Lung (tissue), 12 donors: ENCODE results near the gene TMEM19. TPM values are rescaled to one million over a fixed set of nuclear protein-coding genes. Genes with fewer than 3 reads are reported as not detected.

Source experiments
- ATAC-seq: fragments of 200-7000 bp; cut with Tn5 transposase; one replicate; pipeline ENCODE4 v1.9.1; 2020; ENCODE audit warnings: moderate number of reproducible peaks; ENCODE audit not compliant: insufficient read depth, low FRiP score
- DNase-seq, 3 donors: peaks; one replicate each; pipeline ENCODE4 v3.0.0-alpha.2; 2013 to 2017
- H3K27ac ChIP-seq, 2 donors: one replicate each; pipeline ENCODE4 v1.5.1; 2013; ENCODE audit warnings: mild to moderate bottlenecking in 2 of 2, moderate library complexity in 2 of 2, control low read depth in 1 of 2, inconsistent platforms in 1 of 2, low read depth in 1 of 2, low read length in 1 of 2
- H3K27me3 ChIP-seq, 3 donors: one replicate each; pipeline ENCODE4 v1.5.1; 2013; ENCODE audit warnings: low read length in 2 of 3; ENCODE audit not compliant: control insufficient read depth in 3 of 3, insufficient read depth in 3 of 3
- H3K36me3 ChIP-seq, 4 donors: one replicate each; pipeline ENCODE4 v1.5.1; 2013; ENCODE audit warnings: low read length in 4 of 4, mild to moderate bottlenecking in 1 of 4, moderate library complexity in 1 of 4; ENCODE audit not compliant: control insufficient read depth in 4 of 4, insufficient read depth in 4 of 4
- H3K4me1 ChIP-seq, 5 donors: one replicate each; pipeline ENCODE4 v1.5.1; 2013; ENCODE audit warnings: low read length in 5 of 5, mild to moderate bottlenecking in 2 of 5, moderate library complexity in 1 of 5; ENCODE audit not compliant: control insufficient read depth in 5 of 5, insufficient read depth in 5 of 5
- H3K4me3 ChIP-seq: one replicate; pipeline ENCODE4 v1.5.1; 2013; ENCODE audit warnings: mild to moderate bottlenecking, control low read depth, moderate library complexity
- H3K9ac ChIP-seq, 2 donors: one replicate each; pipeline ENCODE4 v1.5.1; 2013; ENCODE audit warnings: low read length in 2 of 2, control low read depth in 1 of 2; ENCODE audit not compliant: insufficient read depth in 1 of 2
- H3K9me3 ChIP-seq, 4 donors: one replicate each; pipeline ENCODE4 v1.5.1; 2013; ENCODE audit warnings: low read length in 3 of 4, mild to moderate bottlenecking in 1 of 4, moderate library complexity in 1 of 4; ENCODE audit not compliant: control insufficient read depth in 4 of 4, insufficient read depth in 3 of 4
- CTCF ChIP-seq: IDR thresholded peaks from 2 replicates; pipeline ENCODE4 v1.5.1; 2012; ENCODE audit warnings: mild to moderate bottlenecking; ENCODE audit errors: control extremely low read depth, extremely low read depth
- WGBS, 2 donors: extraction: QIAGEN DNeasy Blood & Tissue Kit; methylation state at CpG; one replicate each; pipeline ENCODE4 v1.1.7; 2013; 5-methylcytosine and 5-hydroxymethylcytosine counted together
- polyA plus RNA-seq, 2 donors: library from polyadenylated mRNA; stranded (reverse); fragments of 200-250 nt; gene quantifications; one replicate each; pipeline ENCODE4 v1.2.1, GENCODE V29; 2013
- total RNA-seq, 2 donors: library from RNA; depleted of rRNA in 1 of 2; stranded (reverse); fragments of >200 nt in 1 of 2; gene quantifications; one replicate each; pipeline ENCODE4 v1.2.1, GENCODE V29; 2014 to 2021
- donor health status: control.
- donor health status: control.
- donor health status: Bipolar disorder and iron deficiency.
- donor health status: healthy.
- donor health status: DM: yes; HTN: yes; CAD: no.

TMEM19 gene
- total and polyA plus RNA-seq, 4 donors, result 8.9 to 25.2 (median 13.4) TPM

- Histone ChIP-seq H3K4me1 (peaks cover 0 to 2% (median 0%) of the 10 kb centered on the region in 5 donors), H3K9ac (no peak overlapping the region), H3K36me3 (peaks cover 0 to 2% (median 0%) of the 10 kb centered on the region in 4 donors), H3K9me3 (peaks cover 0 to 4% (median 0%) of the 10 kb centered on the region in 4 donors), H3K27me3 (no peaks in the 10 kb centered on the region), H3K27ac (no peak overlapping the region), H3K4me3 (no peak overlapping the region)
- ATAC-seq (no peak), DNase-seq (no peak)
- no peak for TF ChIP-seq CTCF
- WGBS, 2 donors, result 91 to 94% methylated on average over 7 of the region's 7 CpGs
Measured at GRCh38 chr12:71710276-71711125, 24.6 kb downstream of the TMEM19 start.

GRCh38 chr12:71718611-71719010, 32.7 kb downstream of the TMEM19 start:
- Histone ChIP-seq H3K27ac (no peak overlapping the region), H3K9ac (no peak overlapping the region), H3K9me3 (no peaks in the 10 kb centered on the region), H3K4me3 (no peak overlapping the region), H3K27me3 (no peaks in the 10 kb centered on the region), H3K4me1 (no peaks in the 10 kb centered on the region), H3K36me3 (no peaks in the 10 kb centered on the region)
- DNase-seq, result no peak
- ATAC-seq, result no peak
- TF ChIP-seq CTCF, result no peak

GRCh38 chr12:71719647-71720370, 33.9 kb downstream of the TMEM19 start:
- WGBS, 2 donors, result 84 to 94% methylated on average over 5 of the region's 5 CpGs
- no peaks in the 10 kb centered on the region for H3K27me3 ChIP-seq
- H3K27ac ChIP-seq, result no peak overlapping the region
- DNase-seq (no peak), ATAC-seq (peak; percentile 41)
- no peak overlapping the region for H3K4me3 ChIP-seq
- H3K9me3 ChIP-seq, result no peaks in the 10 kb centered on the region
- no peaks in the 10 kb centered on the region for H3K36me3 ChIP-seq
- H3K4me1 ChIP-seq, result no peaks in the 10 kb centered on the region
- H3K9ac ChIP-seq, result no peak overlapping the region
- TF ChIP-seq CTCF, result no peak
